Hepatic stellate cell (primary cell): ENCODE measurements around the gene SETD1A.

Experiments used
- DNase-seq: peaks from one replicate; pipeline ENCODE4 v3.0.0; 2011; ENCODE audit warnings: low spot score

The SETD1A gene

GRCh38 chr16:30957456-30958174 lies at the start of gene SETD1A:
SETD1A (plus strand) TSS chr16:30957754; CDS start chr16:30958732, 978 bp downstream.
- peak; percentile 97 for DNase-seq

DNA sequence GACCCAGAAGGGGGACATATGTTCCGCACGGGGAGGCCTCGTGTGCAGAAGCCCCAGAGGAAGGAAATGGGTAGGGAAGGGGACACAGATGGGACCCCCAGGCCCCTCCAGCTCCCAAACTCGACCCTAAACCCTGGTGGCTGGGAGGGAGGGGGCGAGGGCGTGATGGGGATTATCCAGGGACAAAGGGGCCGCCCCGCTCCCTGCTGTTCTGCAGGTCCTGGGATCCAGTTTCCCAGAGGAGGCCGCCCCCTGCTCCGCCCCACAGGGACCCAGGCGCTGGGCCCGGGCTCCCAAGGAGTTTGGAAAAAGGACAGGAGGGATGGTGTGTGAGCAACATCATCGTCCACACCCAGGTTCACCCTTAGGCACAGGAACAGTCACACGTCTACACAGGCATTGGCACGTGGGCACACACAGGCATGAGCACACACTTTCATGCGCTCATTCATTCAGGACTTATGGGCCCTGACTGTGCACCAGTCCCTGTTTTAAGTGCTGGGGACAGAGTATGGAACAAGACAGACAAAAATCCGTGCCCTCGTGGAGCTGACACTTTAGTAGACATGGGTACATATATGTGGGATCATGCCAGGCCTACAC lies 47.0 kb upstream of the SETD1A start:
- no peak for DNase-seq

DNA sequence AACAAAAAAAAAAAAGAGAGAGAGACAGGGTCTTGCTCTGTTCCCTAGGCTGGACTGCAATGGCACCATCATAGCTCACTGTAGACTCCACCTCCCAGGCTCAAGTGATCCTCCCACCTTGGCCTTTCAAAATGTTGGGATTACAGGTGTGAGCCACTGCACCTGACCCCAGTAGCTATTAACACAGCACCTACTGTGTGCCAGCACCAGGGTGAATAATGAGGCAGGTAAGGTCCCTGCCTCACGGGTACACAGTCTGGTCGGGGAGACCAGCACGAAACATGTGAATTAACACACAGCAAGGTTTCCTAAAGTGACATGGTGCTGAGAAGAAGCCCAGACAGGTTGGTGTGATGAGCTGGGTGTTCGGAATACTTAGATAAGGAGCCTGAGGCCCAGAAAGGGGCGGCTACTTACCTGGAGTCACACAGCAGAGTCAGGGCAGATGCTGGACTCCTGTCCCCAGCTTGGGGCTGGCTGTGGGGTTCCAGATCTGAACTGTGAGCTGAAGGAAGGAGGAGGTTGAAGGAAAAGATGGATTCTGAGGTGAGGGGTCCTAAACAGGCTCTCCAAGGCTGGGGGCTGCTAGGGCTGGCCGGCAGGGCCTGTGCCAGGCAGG lies 44.7 kb upstream of the SETD1A start:
- DNase-seq: no peak

- DNase-seq: no peak
These were observed 42.7 kb upstream of the SETD1A start for GRCh38 chr16:30914830-30915229.

DNA sequence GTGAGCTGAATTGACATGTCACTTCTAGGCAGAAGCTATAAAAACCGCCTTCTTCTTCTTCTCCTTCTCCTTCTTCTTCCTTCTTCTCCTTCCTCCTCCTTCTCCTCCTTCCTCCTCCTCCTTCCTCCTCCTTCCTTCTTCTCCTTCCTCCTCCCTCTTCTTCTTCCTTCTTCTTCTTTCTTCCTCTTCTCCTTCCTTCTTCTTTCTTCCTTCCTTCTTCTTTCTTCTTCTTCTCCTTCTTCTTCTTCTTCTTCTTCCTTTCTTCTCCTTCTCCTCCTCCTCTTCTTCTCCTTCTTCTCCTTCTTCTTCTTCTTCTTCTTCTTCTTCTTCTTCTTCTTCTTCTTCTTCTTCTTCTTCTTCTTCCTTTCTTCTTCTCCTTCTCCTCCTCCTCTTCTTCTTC lies 38.9 kb upstream of the SETD1A start:
- no peak for DNase-seq

GRCh38 chr16:30920891-30921290 lies 36.7 kb upstream of the SETD1A start:
- DNase-seq: no peak

DNA sequence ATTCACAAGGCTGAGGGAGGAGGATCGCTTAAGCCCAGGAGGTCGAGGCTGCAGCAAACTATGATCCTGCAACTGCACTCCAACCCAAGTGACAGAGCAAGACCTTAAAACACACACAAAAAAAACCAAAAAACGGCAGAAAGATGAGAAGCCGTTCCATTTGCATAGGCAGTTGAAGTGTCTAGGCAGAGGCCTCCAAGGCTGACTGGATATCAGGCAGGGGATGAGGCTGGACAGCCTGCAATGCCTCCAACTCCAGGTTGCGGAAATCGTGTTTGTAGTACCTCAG lies 36.2 kb upstream of the SETD1A start:
- no peak for DNase-seq

DNA sequence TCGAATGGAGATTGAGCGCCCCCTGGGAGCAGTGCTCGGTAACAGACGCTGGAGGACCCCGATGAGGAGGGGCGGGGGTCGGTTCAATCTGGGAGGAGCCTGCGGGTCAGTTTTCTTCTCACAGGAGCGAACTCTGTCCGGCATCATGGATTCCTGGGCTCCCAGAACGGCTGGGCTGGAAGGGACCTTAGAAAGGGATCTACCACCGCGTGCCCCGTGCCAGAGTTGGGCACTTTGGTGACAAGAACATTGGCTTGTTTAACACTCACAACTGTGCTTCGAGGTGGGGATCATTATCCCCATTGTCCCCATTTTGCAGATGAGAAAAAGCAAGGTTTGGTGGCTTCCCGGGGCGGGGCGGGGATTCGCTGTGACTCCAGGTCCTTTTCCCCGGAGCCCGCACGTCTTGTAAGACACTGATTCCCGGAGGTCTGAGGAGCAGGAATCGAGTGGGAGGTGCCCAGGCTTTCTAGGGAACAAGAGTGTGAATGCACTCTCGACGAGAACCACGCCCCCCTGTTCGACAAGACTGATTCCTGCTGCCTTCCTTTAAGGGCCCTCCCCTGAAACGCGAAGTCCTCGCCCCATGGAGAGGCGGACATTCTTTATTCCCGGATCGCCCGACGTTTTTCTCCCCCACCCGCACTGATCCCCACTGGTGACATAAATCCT lies 35.7 kb upstream of the SETD1A start:
- DNase-seq: peak; percentile 89

GRCh38 chr16:30922420-30922959 lies 35.1 kb upstream of the SETD1A start:
- peak; percentile 97 for DNase-seq

DNA sequence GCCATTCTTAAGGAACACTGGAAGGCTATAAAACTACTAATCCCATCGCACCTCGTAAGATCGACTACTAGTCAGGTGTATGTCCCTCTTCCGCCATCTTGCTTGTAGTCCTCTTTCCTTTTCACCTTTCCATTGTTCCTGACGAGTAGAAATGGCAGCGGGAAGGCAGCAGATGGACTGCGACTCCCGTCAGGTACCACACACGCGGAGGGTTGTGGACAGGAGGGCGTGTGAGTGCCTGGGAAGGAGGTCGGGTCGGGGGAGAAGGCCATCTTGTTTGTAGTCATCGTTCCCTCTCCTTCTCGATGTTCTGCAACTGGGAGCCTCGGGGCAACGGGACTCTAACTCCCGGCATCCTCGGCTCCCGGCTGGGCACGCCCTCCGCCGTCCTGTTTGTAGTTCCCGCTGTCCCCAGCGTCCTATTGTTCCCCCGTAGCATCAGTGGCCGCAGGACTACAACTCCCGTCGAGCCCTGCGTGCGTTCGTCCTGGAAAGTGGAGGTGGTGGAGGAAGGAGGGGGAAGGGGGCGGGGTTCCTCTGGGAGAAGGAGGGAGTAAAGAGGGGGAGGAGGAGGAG lies 34.5 kb upstream of the SETD1A start:
- peak; percentile 98 for DNase-seq

GRCh38 chr16:30923554-30924075 lies 33.9 kb upstream of the SETD1A start, which contains the start of gene FBXL19:
FBXL19 (plus strand) TSS chr16:30923572; CDS start chr16:30925755, 2,183 bp downstream.
- no peak for DNase-seq

GRCh38 chr16:30924076-30924912 lies 33.3 kb upstream of the SETD1A start:
- DNase-seq: peak; percentile 22

GRCh38 chr16:30924913-30925631 lies 32.5 kb upstream of the SETD1A start:
- DNase-seq: peak; percentile 22

- DNase-seq: no peak
These were observed 31.9 kb upstream of the SETD1A start for GRCh38 chr16:30925632-30925987.

DNA sequence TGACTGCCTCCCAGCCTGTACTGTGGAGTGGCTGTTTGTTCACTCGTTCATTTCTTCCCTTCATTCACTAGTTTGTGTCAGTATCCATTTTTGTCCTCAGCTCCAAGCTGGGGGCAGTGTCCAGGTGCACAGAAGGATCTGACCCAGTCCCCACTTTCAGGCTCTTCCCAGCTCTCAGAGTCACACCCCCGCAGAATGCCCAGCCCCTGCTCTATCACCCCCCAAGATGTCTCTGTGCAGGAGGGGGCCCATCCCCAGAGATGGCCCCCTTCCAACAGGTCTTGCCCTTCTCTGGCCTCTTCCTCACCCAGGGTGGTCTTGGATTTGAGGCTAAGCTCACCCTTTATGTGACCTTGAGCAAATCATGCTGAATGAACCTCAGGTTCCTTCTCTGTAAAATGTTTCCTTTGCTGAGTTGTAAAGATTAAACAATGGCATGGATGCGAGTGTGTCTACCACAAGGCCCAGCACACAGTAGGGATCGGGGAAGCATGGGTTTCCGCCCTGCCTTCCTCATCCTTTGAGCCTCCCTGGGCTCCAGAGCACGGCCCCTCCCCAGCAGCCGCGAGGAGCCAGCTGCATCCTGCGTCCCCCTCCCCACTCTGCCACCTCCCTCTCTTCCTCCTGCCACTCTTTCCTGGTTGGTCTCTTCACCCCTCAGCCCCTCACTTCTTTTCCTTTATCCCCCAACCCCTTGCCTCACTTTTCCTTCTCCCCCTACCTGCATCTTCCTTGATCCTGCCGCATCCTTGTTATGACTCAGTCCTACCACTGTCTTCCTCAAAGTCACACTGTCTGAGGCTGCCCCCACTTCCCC lies 31.4 kb upstream of the SETD1A start:
- no peak for DNase-seq

DNA sequence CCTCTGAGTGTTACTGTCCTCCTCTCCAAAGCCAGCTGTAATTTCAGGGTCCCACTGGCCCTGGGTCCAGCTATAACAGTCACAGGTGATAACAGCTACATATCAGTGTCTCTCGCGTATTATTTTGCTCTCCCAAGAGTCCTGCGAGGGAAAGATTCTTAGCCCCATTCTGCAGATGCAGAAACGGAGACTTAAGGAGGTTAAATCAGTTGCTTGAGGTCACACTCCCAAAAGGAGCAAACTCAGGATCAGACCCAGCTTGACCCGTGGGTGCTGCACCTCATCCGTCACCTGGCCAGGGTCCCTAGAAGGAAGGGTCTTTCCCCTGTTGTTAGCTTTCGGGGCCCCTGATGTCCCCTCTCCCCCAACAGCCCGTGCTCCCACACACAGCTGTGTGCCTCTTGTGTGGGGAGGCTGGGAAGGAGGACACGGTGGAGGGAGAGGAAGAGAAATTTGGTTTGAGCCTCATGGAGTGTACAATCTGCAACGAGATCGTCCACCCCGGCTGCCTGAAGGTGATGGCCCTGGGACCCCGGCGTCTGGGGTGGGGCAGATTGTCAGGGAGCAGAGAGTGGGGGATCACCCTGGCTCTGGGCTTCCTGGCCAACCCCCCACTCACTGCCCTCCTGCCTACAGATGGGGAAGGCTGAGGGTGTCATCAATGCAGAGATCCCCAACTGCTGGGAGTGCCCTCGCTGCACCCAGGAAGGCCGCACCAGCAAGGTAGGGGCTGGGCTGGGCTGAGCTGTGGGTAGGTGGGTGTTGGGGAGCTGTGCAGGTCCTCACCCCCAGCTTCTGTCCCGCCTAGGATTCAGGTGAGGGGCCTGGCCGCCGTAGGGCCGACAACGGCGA lies 30.4 kb upstream of the SETD1A start:
- DNase-seq: no peak

DNA sequence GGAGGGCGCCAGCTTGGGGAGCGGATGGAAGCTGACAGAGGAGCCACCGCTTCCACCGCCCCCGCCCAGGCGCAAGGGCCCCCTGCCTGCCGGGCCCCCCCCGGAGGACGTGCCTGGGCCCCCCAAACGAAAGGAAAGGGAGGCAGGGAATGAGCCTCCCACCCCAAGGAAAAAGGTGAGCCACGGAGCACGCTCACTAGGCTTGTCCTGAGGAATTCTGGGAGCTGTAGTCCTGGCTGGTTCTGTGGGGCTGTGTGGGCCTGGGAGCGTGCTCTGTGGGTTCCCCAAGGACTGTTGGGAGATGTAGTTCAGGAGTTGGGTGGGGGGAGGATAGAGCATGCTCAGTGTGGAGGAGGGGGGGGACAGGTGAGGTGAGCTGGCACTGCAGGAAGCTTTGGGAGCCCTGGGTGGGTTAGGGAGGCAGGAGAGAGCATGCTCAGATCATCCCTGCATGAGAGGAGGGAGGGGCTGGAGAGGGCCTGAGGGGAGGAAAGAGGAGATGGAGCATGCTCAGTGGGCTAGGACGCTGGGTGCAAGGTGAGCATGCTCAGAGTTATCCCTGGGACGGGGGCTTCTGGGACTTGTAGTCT lies 29.7 kb upstream of the SETD1A start:
- peak; percentile 49 for DNase-seq

DNA sequence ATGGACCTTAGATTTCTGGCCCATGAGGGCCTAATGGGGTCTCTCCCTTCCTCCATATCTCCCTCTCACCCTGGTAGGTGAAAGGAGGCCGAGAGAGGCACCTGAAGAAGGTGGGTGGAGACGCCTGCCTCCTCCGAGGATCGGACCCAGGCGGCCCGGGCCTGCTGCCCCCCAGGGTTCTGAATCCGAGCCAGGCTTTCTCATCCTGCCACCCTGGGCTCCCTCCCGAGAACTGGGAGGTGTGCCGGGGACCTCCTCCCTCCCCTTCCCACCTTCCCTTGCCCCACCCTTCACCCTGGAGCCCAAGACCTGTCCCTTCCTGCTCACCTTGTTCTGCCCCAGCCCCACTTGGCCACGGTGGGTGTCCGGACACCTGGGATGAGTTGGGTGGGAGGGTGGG lies 29.2 kb upstream of the SETD1A start:
- DNase-seq: no peak
